22Rv1 (cell line): ENCODE data around the gene ARHGAP6.
A peak's percentile ranks its signal among the peaks of the same experiment; 100 is the strongest.

ENCODE experiments used
- H3K27ac ChIP-seq: fragments of 450-650 bp; 2 replicates; pipeline ENCODE4 v1.5.1; 2017
- CTCF ChIP-seq: fragments of 450-650 bp; IDR thresholded peaks from 2 replicates; pipeline ENCODE4 v1.5.1; 2017; ENCODE audit warnings: mild to moderate bottlenecking
- ZFX ChIP-seq: fragments of 450-650 bp; IDR thresholded peaks from 2 replicates; pipeline ENCODE4 v1.6.1; 2017; ENCODE audit warnings: antibody characterized with exemption, borderline replicate concordance

Gene ARHGAP6

DNA sequence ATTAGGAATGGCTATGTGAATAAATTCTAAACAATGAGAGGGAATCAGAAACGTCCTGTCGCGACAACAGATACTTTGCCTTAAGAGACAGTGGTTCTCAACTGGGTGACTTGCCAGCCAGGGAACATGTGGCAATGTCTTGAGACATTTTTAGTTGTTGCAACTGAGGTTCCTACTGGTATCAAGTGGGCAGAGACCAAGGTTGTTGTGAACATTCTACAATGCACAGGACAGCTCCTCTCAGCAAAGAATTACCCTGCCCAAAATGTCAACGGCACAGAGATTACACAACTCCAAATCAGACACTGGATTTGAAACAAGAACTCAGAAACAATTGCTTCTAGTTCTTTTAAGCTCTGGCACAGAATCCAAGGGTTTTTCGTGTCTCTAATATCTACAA is 128.6 kb downstream of the ARHGAP6 start:
- no peak for TF ChIP-seq ZFX
- TF ChIP-seq CTCF = no peak

GRCh38 chrX:11535156-11535919 is 130.4 kb downstream of the ARHGAP6 start:
- no peak for TF ChIP-seq ZFX
- no peak for TF ChIP-seq CTCF
- no peak overlapping the region for H3K27ac ChIP-seq

More for the DNA sequence above, 128.6 kb downstream of the ARHGAP6 start:
- H3K27ac ChIP-seq = no peak overlapping the region

DNA sequence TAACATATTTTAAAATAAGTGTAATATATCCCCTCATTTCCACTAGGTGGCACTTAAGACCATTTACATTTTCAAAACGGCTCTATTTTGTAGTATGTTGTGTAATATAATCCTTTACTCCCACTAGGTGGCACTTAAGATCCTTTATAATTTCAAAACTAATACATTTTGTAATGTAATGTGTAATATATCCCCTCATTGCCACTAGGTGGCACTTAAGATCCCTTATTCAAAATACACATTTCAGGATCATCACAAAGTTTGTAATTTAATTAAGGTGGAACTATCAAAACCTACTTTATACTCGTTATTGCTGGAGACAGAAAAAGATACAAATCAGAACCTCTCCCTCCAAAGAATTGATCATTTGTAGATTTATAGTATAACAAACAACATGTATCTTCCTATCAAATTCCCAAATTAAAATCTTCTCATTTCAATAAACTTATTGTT is 132.5 kb downstream of the ARHGAP6 start:
- TF ChIP-seq CTCF (peak; percentile 79), ZFX (no peak)
- H3K27ac ChIP-seq = no peak overlapping the region

GRCh38 chrX:11532291-11533078 is 133.2 kb downstream of the ARHGAP6 start:
- H3K27ac ChIP-seq = 0 out of 2 replicates have a peak overlapping the region, but pooled peaks have one; percentile 20
- TF ChIP-seq CTCF = no peak
- no peak for TF ChIP-seq ZFX

DNA sequence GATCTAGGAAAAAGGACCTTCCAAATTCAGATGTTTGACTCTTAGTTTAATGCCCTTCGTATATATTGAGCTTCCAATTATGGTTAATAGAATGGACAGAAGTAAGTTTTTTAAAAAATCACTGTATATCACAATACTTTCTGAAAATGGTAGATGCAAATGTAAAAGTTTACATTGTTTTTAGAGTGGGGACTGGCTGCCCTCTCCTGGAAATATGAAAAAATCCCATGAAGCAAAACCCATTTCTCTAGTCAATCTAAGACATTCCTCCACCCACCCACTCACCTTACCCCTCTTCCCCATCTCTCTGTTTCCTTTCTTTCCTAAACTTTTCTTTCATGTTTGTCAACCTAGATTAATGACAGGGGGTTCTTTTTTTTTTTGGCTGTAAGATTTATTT is 134.5 kb downstream of the ARHGAP6 start:
- H3K27ac ChIP-seq = peak overlapping the region; percentile 32
- TF ChIP-seq ZFX (no peak), CTCF (peak; percentile 45)

GRCh38 chrX:11530621-11531020 is 135.1 kb downstream of the ARHGAP6 start:
- TF ChIP-seq CTCF = no peak
- no peak for TF ChIP-seq ZFX

GRCh38 chrX:11528623-11529022 is 137.1 kb downstream of the ARHGAP6 start:
- H3K27ac ChIP-seq = no peak overlapping the region
- TF ChIP-seq CTCF (no peak), ZFX (no peak)

More at GRCh38 chrX:11530621-11531020, 135.1 kb downstream of the ARHGAP6 start:
- H3K27ac ChIP-seq = peak overlapping the region; percentile 32
